22Rv1 (cell line): ENCODE results near the gene PPFIA3.

Experiments used
- H3K27ac ChIP-seq: fragments of 450-650 bp; 2 replicates; pipeline ENCODE4 v1.5.1; 2017
- ZFX ChIP-seq: fragments of 450-650 bp; IDR thresholded peaks from 2 replicates; pipeline ENCODE4 v1.6.1; 2017; ENCODE audit warnings: antibody characterized with exemption, borderline replicate concordance
- TF ChIP-seq, protein P1 (sequence below): fragments of 450-650 bp; IDR thresholded peaks from 2 replicates; pipeline ENCODE4 v1.5.1; 2017; ENCODE audit warnings: mild to moderate bottlenecking

PPFIA3 gene

DNA sequence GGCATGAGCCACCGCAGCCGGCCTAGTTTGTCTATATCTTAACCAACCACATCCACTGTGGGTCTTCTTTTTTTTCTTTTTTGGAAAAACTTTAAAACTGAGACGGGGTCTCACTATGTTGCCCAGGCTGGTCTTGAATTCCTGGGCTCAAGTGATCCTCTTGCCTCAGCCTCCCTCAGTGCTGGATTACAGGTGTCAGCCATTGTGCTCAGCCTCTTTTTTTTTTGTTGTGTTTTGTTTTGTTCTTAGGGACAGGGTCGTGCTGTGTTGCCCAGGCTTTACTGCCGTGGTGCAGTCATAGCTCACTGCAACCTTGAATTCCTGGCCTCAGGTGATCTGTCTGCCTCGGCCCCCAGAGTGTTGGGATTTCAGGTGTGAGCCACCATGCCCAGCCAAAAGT is 26.7 kb upstream of the PPFIA3 start:
- no peak for TF ChIP-seq ZFX
- TF ChIP-seq, protein P1, sequence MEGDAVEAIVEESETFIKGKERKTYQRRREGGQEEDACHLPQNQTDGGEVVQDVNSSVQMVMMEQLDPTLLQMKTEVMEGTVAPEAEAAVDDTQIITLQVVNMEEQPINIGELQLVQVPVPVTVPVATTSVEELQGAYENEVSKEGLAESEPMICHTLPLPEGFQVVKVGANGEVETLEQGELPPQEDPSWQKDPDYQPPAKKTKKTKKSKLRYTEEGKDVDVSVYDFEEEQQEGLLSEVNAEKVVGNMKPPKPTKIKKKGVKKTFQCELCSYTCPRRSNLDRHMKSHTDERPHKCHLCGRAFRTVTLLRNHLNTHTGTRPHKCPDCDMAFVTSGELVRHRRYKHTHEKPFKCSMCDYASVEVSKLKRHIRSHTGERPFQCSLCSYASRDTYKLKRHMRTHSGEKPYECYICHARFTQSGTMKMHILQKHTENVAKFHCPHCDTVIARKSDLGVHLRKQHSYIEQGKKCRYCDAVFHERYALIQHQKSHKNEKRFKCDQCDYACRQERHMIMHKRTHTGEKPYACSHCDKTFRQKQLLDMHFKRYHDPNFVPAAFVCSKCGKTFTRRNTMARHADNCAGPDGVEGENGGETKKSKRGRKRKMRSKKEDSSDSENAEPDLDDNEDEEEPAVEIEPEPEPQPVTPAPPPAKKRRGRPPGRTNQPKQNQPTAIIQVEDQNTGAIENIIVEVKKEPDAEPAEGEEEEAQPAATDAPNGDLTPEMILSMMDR, result no peak
- H3K27ac ChIP-seq, result no peak overlapping the region

DNA sequence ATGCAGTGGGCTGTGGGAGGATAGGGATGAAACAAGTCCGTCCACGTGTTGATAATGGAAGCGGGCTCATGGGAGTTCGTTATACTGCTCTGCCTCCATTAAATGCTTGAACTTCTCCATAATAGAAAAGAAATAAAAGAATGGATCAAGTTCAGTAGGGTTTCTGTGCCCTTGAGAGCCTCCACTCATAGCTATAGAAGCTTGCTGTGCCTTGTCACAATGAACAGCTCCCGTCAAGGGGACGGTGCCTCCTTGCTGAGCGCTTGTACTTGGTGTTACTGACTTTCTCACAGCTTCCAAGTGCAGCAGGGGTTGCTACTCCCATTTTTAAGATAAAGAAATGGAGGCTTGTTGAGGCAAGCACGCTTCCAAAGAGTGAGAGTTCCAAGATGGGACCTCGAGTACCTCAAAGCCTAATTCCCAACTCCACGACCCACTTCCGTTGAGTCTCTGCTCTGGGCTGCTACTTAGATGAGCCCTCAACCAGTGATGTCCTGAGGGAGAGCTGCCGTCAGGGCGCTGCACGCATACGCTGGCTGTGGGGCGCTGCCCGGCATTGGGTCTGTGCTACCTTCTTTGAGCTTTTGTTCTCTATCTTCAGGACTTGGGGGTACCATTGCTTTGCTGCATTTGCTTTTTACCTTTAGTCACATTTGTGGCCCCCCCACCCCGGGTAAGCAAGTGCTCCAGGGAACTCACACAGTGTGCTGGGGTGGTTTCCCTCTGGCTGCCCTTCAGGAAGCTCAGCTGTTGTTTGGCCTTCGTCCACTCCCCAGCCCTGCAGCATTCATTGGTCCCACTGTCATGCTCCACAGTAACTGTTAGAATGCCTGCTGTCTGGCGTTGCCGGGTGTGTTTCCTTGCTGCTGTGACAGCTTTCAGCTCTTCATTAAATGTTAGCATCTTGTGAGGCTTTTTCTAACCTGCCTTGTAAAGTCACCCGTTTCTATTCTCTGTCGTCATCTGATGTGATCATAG is 24.6 kb upstream of the PPFIA3 start:
- TF ChIP-seq ZFX, result no peak
- TF ChIP-seq, protein P1, result no peak
- 0 out of 2 replicates have a peak overlapping the region, but pooled peaks have one; percentile 17 for H3K27ac ChIP-seq

DNA sequence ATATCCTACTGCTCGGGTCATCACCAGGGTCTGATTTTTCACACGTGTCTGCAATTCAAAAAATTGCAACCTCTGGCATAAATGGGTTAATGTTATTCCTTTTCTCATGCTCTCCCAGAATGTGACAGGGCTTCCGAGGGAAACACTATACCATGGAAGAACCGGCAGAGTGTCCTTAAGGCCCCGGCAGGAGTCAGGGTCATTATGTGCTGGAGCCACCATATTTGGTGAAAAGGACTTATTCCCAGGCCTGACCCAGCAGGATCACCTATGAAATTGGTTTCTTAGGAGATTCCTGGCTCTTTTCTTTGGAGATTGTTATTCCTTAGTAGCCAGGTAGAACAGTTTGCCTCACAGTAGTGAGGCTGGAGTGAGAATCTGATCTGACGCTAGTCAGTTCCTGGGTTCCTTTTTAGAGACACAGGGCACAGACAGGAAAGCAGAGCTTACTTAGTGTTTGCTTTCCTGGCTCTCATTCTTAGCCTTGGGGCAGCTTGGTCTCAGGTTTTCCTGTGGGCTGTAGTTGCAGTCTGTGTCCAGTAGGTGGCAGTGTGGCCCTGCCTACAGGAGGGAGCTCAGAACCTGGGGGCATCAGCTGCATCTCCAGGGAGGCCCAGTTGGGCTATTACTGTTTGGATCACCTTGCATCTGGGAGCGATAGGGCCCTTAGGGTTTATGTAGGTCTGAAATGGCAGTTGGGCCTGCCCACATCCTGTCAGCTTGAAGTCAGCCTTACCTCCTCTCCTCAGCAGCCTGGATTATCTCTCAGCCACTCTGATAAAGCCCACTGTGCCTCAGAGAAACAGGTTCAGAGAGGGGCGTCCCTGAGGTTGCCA is 21.7 kb upstream of the PPFIA3 start:
- peak overlapping the region; percentile 89 for H3K27ac ChIP-seq
- TF ChIP-seq, protein P1, result peak; percentile 98
- TF ChIP-seq ZFX, result no peak

DNA sequence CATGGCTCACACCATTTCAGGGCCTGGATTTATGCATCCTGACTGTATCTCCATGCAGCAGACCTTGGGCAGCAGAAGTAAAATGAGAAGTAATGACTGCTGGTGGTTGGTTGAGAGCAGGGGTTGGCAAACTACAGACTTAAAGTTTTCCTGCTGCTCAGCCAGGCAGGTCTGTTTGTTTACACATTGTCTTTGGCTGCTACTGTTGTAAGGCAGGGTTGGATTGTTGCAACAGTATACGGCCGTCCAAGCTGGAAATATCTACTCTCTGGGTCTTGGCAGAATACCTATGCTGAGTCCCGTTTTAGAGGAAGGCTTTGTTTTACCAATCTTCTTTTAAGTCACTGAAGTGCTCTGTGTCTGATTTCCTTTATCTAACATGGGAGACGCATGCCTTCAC is 20.5 kb upstream of the PPFIA3 start:
- H3K27ac ChIP-seq, result peak overlapping the region; percentile 89
- TF ChIP-seq, protein P1, result no peak
- no peak for TF ChIP-seq ZFX

DNA sequence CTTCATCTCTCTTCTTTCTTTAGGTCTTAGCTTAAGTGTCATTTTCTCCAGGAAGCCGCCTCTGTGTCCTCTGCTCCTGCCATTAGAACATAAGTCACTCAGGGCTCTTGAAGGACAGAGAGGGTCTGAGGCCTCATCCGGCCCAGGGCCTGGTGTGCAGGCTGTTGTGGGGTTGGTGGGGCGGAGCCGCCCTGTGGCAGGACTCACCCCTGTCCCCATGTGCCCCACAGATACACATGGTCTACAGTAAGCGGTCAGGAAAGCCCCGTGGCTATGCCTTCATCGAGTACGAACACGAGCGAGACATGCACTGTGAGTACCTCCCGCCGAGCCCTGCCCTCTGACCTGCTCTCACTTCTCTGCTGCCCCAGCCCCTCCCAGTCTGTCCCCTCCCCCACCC is 18.2 kb upstream of the PPFIA3 start:
- H3K27ac ChIP-seq, result no peak overlapping the region

DNA sequence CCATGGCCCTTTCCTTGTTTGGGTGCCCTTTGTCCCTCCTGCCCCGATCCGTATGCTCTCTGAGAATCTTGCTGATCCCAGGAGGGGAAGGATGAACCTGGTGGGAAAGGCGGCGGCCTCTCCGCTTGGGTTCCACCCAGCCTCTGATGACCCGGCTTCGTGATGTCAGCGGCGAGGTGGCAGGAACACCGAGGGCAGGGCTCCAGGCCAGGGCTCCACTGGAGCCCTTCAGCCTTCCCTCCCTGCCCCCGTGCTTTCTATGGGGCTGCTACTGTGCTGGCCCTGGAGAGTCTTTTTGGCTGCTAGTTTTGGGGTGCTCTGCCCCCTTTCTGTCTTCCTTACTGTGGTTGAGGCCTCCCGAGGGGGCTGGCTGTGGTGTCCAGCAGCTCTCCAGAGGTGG is 17.0 kb upstream of the PPFIA3 start:
- peak overlapping the region; percentile 18; the same call in 1 of the 2 replicates for H3K27ac ChIP-seq
- TF ChIP-seq, protein P1, result no peak
- no peak for TF ChIP-seq ZFX

More for the DNA sequence above, 18.2 kb upstream of the PPFIA3 start:
- TF ChIP-seq, protein P1, result no peak
- no peak for TF ChIP-seq ZFX
